Caki2 (cell line): ENCODE results near the gene PRKCZ. TPM values are rescaled to one million over a fixed set of nuclear protein-coding genes. Genes with fewer than 3 reads are reported as not detected.
"Not testable (repeated sequence)": the region's sequence is repeated elsewhere in the genome, so short reads cannot be mapped to it uniquely, and the experiment has no call there.

Experiments
- DNase-seq: peaks from one replicate; pipeline ENCODE4 v3.0.0-alpha.2; 2015; ENCODE audit warnings: low read depth
- in situ Hi-C: cut with HindIII; loops from 2 replicates; pipeline ENCODE4 v1.10.0; 2016; ENCODE audit warnings: low sequenced_read_pairs, low pct_unique_long_range_greater_than_20kb, mixed read lengths
- total RNA-seq: library from RNA; depleted of rRNA; stranded (reverse); fragments of >200 nt; shearing (Covaris generic); gene quantifications from 2 replicates; pipeline ENCODE4 v1.2.3, GENCODE V29; 2014; ENCODE audit warnings: low replicate concordance

Gene PRKCZ
- total RNA-seq, 1 experiment from 2014 or later: 60.4 TPM

GRCh38 chr1:2134621-2135307 is 84.6 kb downstream of the PRKCZ start:
- no peak for DNase-seq
- in situ Hi-C loops: no loop called here

- in situ Hi-C loops: no loop called here
- no peak for DNase-seq
These were observed 85.2 kb downstream of the PRKCZ start for GRCh38 chr1:2135441-2135841.

- in situ Hi-C loops: no loop called here
- no peak for DNase-seq
These were observed 85.7 kb downstream of the PRKCZ start for GRCh38 chr1:2135941-2136340.

GRCh38 chr1:2136386-2137235 is 86.4 kb downstream of the PRKCZ start:
- no peak for DNase-seq
- in situ Hi-C loops: no loop called here

GRCh38 chr1:2137257-2138121 is 87.3 kb downstream of the PRKCZ start:
- in situ Hi-C loops: no loop called here
- no peak for DNase-seq

GRCh38 chr1:2139156-2139555 is 88.9 kb downstream of the PRKCZ start:
- DNase-seq, in situ Hi-C loops: not testable (repeated sequence)

- DNase-seq: no peak
- in situ Hi-C loops: no loop called here
These were observed 90.8 kb downstream of the PRKCZ start for GRCh38 chr1:2141025-2141424.

GRCh38 chr1:2143814-2144500 is 93.7 kb downstream of the PRKCZ start:
- in situ Hi-C loops: no loop called here
- DNase-seq: no peak

- no peak for DNase-seq
- in situ Hi-C loops: no loop called here
These were observed 94.4 kb downstream of the PRKCZ start for GRCh38 chr1:2144501-2145090.

- in situ Hi-C loops: no loop called here
- no peak for DNase-seq
These were observed 96.0 kb downstream of the PRKCZ start for GRCh38 chr1:2145946-2146835.

GRCh38 chr1:2146836-2147517 is 96.8 kb downstream of the PRKCZ start:
- in situ Hi-C loops: no loop called here
- no peak for DNase-seq

- DNase-seq, in situ Hi-C loops: not testable (repeated sequence)
These were observed 97.7 kb downstream of the PRKCZ start for GRCh38 chr1:2147869-2148268.

- no peak for DNase-seq
- in situ Hi-C loops: no loop called here
These were observed 98.5 kb downstream of the PRKCZ start for GRCh38 chr1:2148691-2149090.

GRCh38 chr1:2150801-2151200 is 100.6 kb downstream of the PRKCZ start:
- in situ Hi-C loops: no loop called here

GRCh38 chr1:2151252-2151651 is 101.0 kb downstream of the PRKCZ start:
- in situ Hi-C loops: no loop called here

More at GRCh38 chr1:2150801-2151200, 100.6 kb downstream of the PRKCZ start:
- DNase-seq: no peak

GRCh38 chr1:2151911-2152310 is 101.7 kb downstream of the PRKCZ start:
- DNase-seq: no peak
- in situ Hi-C loops: no loop called here

More at GRCh38 chr1:2151252-2151651, 101.0 kb downstream of the PRKCZ start:
- DNase-seq: no peak
